K562 (cell line): ENCODE results near the gene NOMO2. TPM values are rescaled to one million over a fixed set of nuclear protein-coding genes. Genes with fewer than 3 reads are reported as not detected.
A peak's percentile ranks its signal among the peaks of the same experiment; 100 is the strongest.
"Not testable (repeated sequence)": the region's sequence is repeated elsewhere in the genome, so short reads cannot be mapped to it uniquely, and the experiment has no call there.

Source experiments
- ATAC-seq: fragments of 200-7000 bp; cut with Tn5 transposase; 3 replicates; pipeline ENCODE4 v1.9.1; 2020; ENCODE audit warnings: moderate library complexity
- BruUV-seq: library from RNA; stranded (reverse); fragments of 400-500 nt; replicated peaks from 2 replicates; lab custom pipeline; 2021; lab: Mats Ljungman, UMichigan
- CTCF ChIA-PET: fragments of 300-600 bp; formaldehyde crosslinking; extraction: SDS; loops from one replicate; lab custom pipeline; 2021; ENCODE audit warnings: low intra/inter-chr PET ratio; lab: Yijun Ruan, JAX
- POLR2A ChIA-PET: fragments of 300-600, 350-650 bp; sonication (Branson Sonifier 250); formaldehyde crosslinking; extraction: SDS; loops from one replicate; lab custom pipeline; 2021; ENCODE audit warnings: antibody characterized with exemption, inconsistent platforms; lab: Yijun Ruan, JAX
- DNase-seq, 4 experiments: peaks; one replicate each; pipeline versions ENCODE4 v3.0.0 to v3.0.0-alpha.2; 2011 to 2018; ENCODE audit warnings: low spot score in 3 of 4, mixed read lengths in 3 of 4; ENCODE audit errors: extremely low read depth in 1 of 4
- FAIRE-seq: peaks from 2 replicates; lab custom pipeline; 2011; peaks lifted over from hg19 to GRCh38; lab: Jason Lieb, UNC
- H2AFZ ChIP-seq: 2 replicates; pipeline ENCODE4 v1.6.0; 2011; ENCODE audit warnings: low read depth, low read length, control low read depth, inconsistent platforms
- H3K27ac ChIP-seq: fragments of 200-600 bp; 3 replicates; pipeline ENCODE4 v1.8.0; 2011; ENCODE audit warnings: low read depth, mild to moderate bottlenecking, control low read depth, inconsistent platforms, low read length, moderate library complexity, mixed read lengths; ENCODE audit errors: extremely low read depth
- H3K27me3 ChIP-seq, 2 experiments: fragments of 300-600 bp in 1 of 2; 2 replicates in 1 of 2; 3 replicates in 1 of 2; pipeline versions ENCODE4 v1.6.0 to v1.8.0; 2011; ENCODE audit warnings: inconsistent platforms in 2 of 2, low read length in 2 of 2, mild to moderate bottlenecking in 1 of 2, mixed read lengths in 1 of 2, moderate library complexity in 1 of 2; ENCODE audit not compliant: control insufficient read depth in 2 of 2, insufficient read depth in 2 of 2
- H3K36me3 ChIP-seq: fragments of 300-600 bp; 3 replicates; pipeline ENCODE4 v1.8.0; 2011; ENCODE audit warnings: mild to moderate bottlenecking, low read length, inconsistent platforms; ENCODE audit not compliant: control insufficient read depth, insufficient read depth
- H3K4me1 ChIP-seq, 2 experiments: fragments of 200-600 bp in 1 of 2; replicated peaks in 1 of 2; 2 replicates in 1 of 2; 3 replicates in 1 of 2; pipeline versions ENCODE4 v1.5.1 to v1.8.0; 2011; ENCODE audit warnings: inconsistent platforms in 2 of 2, low read length in 2 of 2, mild to moderate bottlenecking in 1 of 2, mixed read lengths in 1 of 2, moderate library complexity in 1 of 2; ENCODE audit not compliant: control insufficient read depth in 2 of 2, insufficient read depth in 2 of 2
- H3K4me2 ChIP-seq: 2 replicates; pipeline ENCODE4 v1.6.1; 2011; ENCODE audit warnings: low read length, control low read depth, inconsistent platforms, mixed read lengths; ENCODE audit not compliant: insufficient read depth
- H3K4me3 ChIP-seq: fragments of 200-600 bp; sonication (generic), shearing (Covaris generic); 2 replicates; pipeline ENCODE4 v1.5.1; 2016; ENCODE audit warnings: control low read depth, inconsistent platforms
- H3K79me2 ChIP-seq: fragments of 200-600 bp; 3 replicates; pipeline ENCODE4 v1.8.0; 2011; ENCODE audit warnings: low read length, inconsistent platforms; ENCODE audit not compliant: control insufficient read depth, insufficient read depth
- H3K9ac ChIP-seq, 2 experiments: 2 replicates each; pipeline versions ENCODE4 v1.6.0 to v1.6.1; 2011; ENCODE audit warnings: low read depth in 2 of 2, low read length in 2 of 2, control low read depth in 1 of 2, inconsistent platforms in 1 of 2, mild to moderate bottlenecking in 1 of 2, mixed read lengths in 1 of 2; ENCODE audit not compliant: insufficient read depth in 1 of 2
- H3K9me1 ChIP-seq: one replicate; pipeline ENCODE4 v1.6.0; 2011; ENCODE audit warnings: inconsistent platforms, mild to moderate bottlenecking, low read length, moderate library complexity; ENCODE audit not compliant: control insufficient read depth, insufficient read depth
- H3K9me3 ChIP-seq: replicated peaks from 2 replicates; pipeline ENCODE4 v1.5.1; 2011; ENCODE audit warnings: low read depth, low read length, inconsistent platforms; ENCODE audit not compliant: control insufficient read depth, insufficient read depth
- H4K20me1 ChIP-seq: replicated peaks from 2 replicates; pipeline ENCODE4 v1.6.1; 2011; ENCODE audit warnings: low read length, inconsistent platforms, mixed read lengths; ENCODE audit not compliant: control insufficient read depth, insufficient read depth
- RBM25 ChIP-seq: fragments of 200-400 bp; formaldehyde crosslinking; IDR thresholded peaks from 2 replicates; pipeline ENCODE4 v1.6.1; 2018; ENCODE audit warnings: low read length, low read depth, moderate library complexity; ENCODE audit not compliant: severe bottlenecking
- WGBS: fragments of 100-300 bp; shearing (Covaris generic); methylation state at CpG from one replicate; pipeline ENCODE4 v1.1.6; 2016; ENCODE audit warnings: low coverage, mixed read lengths; ENCODE audit not compliant: insufficient coverage; ENCODE audit errors: missing lambda C conversion rate; 5-methylcytosine and 5-hydroxymethylcytosine counted together
- in situ Hi-C: fragments of 300-500 bp; cut with MboI; formaldehyde crosslinking; loops from 4 replicates; pipeline ENCODE4 v1.15.0; 2018; ENCODE audit warnings: inconsistent platforms, mixed read lengths
- intact Hi-C: fragments of 100-400 bp; cut with micrococcal nuclease; formaldehyde crosslinking; loops from 2 replicates; pipeline ENCODE4 v1.14.2; 2022
- polyA plus RNA-seq, 8 experiments: library from polyadenylated mRNA; depleted of rRNA in 4 of 8; stranded (reverse) in 5 of 8; unstranded in 3 of 8; fragments of >200 nt; fragmentation: Nextera tagmentation in 2 of 8; fragmentation: Illumina TruSeq in 1 of 8; extraction: Ambion mirVana in 2 of 8; extraction: Trizol in 1 of 8; gene quantifications; 2 replicates each; pipeline versions ENCODE4 v1.2.1 to v1.2.3, GENCODE V29; 2011 to 2014; ENCODE audit warnings: inconsistent platforms in 1 of 8, missing spikeins in 1 of 8
- total RNA-seq, 7 experiments: library from RNA; depleted of rRNA in 6 of 7; stranded (reverse); fragments of >200 nt in 6 of 7; fragmentation: Illumina TruSeq in 2 of 7; extraction: Trizol in 2 of 7; gene quantifications; 2 replicates each; pipeline versions ENCODE4 v1.2.1 to v1.2.3, GENCODE V29; 2011 to 2021; ENCODE audit warnings: low replicate concordance in 1 of 7

NOMO2 gene
- total and polyA plus RNA-seq, 9 of the 15 experiments (the other 6 are each of a cell fraction or from before 2014, with no cell fraction given): 25.2 to 82.2 (median 44.0) TPM

GRCh38 chr16:18598582-18598981, 36.7 kb upstream of the NOMO2 start:
- intact Hi-C loops, H3K79me2 ChIP-seq, H3K9me1 ChIP-seq, H3K9me3 ChIP-seq, ATAC-seq, H3K27me3 ChIP-seq, H3K4me1 ChIP-seq, H3K4me3 ChIP-seq, FAIRE-seq, BruUV-seq, H3K27ac ChIP-seq, DNase-seq, H4K20me1 ChIP-seq, CTCF ChIA-PET, in situ Hi-C loops, H3K36me3 ChIP-seq, H3K9ac ChIP-seq, H2AFZ ChIP-seq, H3K4me2 ChIP-seq, POLR2A ChIA-PET: not testable (repeated sequence)
- 0% methylated on average over 1 of the region's 1 CpG for WGBS
- TF ChIP-seq RBM25: peak; percentile 18

- H3K9ac ChIP-seq, DNase-seq, ATAC-seq, H3K4me2 ChIP-seq, H3K9me3 ChIP-seq, BruUV-seq, H3K4me1 ChIP-seq, FAIRE-seq, in situ Hi-C loops, POLR2A ChIA-PET, H3K27me3 ChIP-seq, H3K36me3 ChIP-seq, H3K27ac ChIP-seq, intact Hi-C loops, CTCF ChIA-PET, H3K79me2 ChIP-seq, H3K9me1 ChIP-seq, H3K4me3 ChIP-seq, H4K20me1 ChIP-seq, H2AFZ ChIP-seq: not testable (repeated sequence)
- no CpG with 5 or more reads among the region's 2 CpGs for WGBS
Measured at GRCh38 chr16:18597734-18598133, 35.8 kb upstream of the NOMO2 start.

- H3K4me3 ChIP-seq, H3K79me2 ChIP-seq, H3K4me2 ChIP-seq, in situ Hi-C loops, POLR2A ChIA-PET, H4K20me1 ChIP-seq, DNase-seq, H3K36me3 ChIP-seq, H2AFZ ChIP-seq, ATAC-seq, H3K4me1 ChIP-seq, H3K9me1 ChIP-seq, intact Hi-C loops, H3K9ac ChIP-seq, FAIRE-seq, H3K9me3 ChIP-seq, BruUV-seq, H3K27me3 ChIP-seq, CTCF ChIA-PET, H3K27ac ChIP-seq: not testable (repeated sequence)
- 0% methylated on average over 4 of the region's 4 CpGs for WGBS
Measured at GRCh38 chr16:18597319-18597718, 35.4 kb upstream of the NOMO2 start.

GRCh38 chr16:18595796-18596195, 33.9 kb upstream of the NOMO2 start:
- DNase-seq, H3K36me3 ChIP-seq, H3K9ac ChIP-seq, in situ Hi-C loops, H3K4me1 ChIP-seq, H4K20me1 ChIP-seq, H3K4me2 ChIP-seq, H3K27me3 ChIP-seq, intact Hi-C loops, CTCF ChIA-PET, H3K79me2 ChIP-seq, ATAC-seq, POLR2A ChIA-PET, H2AFZ ChIP-seq, BruUV-seq, H3K4me3 ChIP-seq, FAIRE-seq, H3K27ac ChIP-seq, H3K9me1 ChIP-seq, H3K9me3 ChIP-seq: not testable (repeated sequence)
- 2% methylated on average over 11 of the region's 11 CpGs for WGBS
